HCT116 (cell line): ENCODE results near the gene APBB2. TPM values are rescaled to one million over a fixed set of nuclear protein-coding genes. Genes with fewer than 3 reads are reported as not detected.

Experiments used
- ATAC-seq: fragments of 200-7000 bp; cut with Tn5 transposase; 2 replicates; pipeline ENCODE4 v1.9.1; 2020; ENCODE audit warnings: mild to moderate bottlenecking, moderate library complexity
- BruUV-seq: library from RNA; stranded (reverse); fragments of 400-500 nt; replicated peaks from 2 replicates; lab custom pipeline; 2021; lab: Mats Ljungman, UMichigan
- CTCF ChIA-PET: fragments of 300-600 bp; sonication (Branson Sonifier 250); formaldehyde crosslinking; loops from one replicate; lab custom pipeline; 2021; ENCODE audit warnings: antibody characterized with exemption; lab: Charles Lee
- POLR2A ChIA-PET: fragments of 300-600, 350-600 bp; sonication (Branson Sonifier 250); formaldehyde crosslinking; loops from one replicate; lab custom pipeline; 2021; ENCODE audit warnings: antibody characterized with exemption; lab: Charles Lee
- RAD21 ChIA-PET, 2 experiments: fragments of 300-600 bp; sonication (Branson Sonifier 250); formaldehyde crosslinking; loops; one replicate each; lab custom pipeline; 2023; ENCODE audit warnings: low total read pairs in 2 of 2; ENCODE audit not compliant: uncharacterized antibody in 2 of 2, unreplicated experiment in 2 of 2, low non-redundant PET in 1 of 2; lab: Charles Lee
- DNase-seq: peaks from one replicate; pipeline ENCODE4 v3.0.0-alpha.2; 2010; ENCODE audit warnings: low read depth, low spot score
- H2AFZ ChIP-seq: fragments of 200-600 bp; shearing (Covaris generic), sonication (generic); 2 replicates; pipeline ENCODE4 v1.6.1; 2017; ENCODE audit warnings: low read depth, mixed run types, mixed read lengths, antibody characterized with exemption, low read length; ENCODE audit not compliant: poor library complexity, severe bottlenecking
- H3K27ac ChIP-seq: 2 replicates; pipeline ENCODE4 v1.5.1; 2012; ENCODE audit warnings: low read depth, low read length
- H3K27me3 ChIP-seq: fragments of 200-600 bp; sonication (generic); 2 replicates; pipeline ENCODE4 v1.6.1; 2016; ENCODE audit warnings: mixed run types, low read length, mixed read lengths; ENCODE audit not compliant: insufficient read depth
- H3K36me3 ChIP-seq, 2 experiments: fragments of 200-500 bp in 1 of 2; fragments of 200-600 bp in 1 of 2; sonication (Bioruptor generic) in 1 of 2; sonication (generic) in 1 of 2; 2 replicates each; pipeline versions ENCODE4 v1.5.1 to v1.6.1; 2014 to 2016; ENCODE audit warnings: low read length in 2 of 2, inconsistent platforms in 1 of 2, mixed read lengths in 1 of 2, mixed run types in 1 of 2; ENCODE audit not compliant: insufficient read depth in 2 of 2, control insufficient read depth in 1 of 2
- H3K4me1 ChIP-seq, 2 experiments: fragments of 200-600 bp in 1 of 2; sonication (generic) in 1 of 2; 2 replicates each; pipeline versions ENCODE4 v1.5.1 to v1.6.1; 2012 to 2017; ENCODE audit warnings: low read length in 2 of 2, inconsistent platforms in 1 of 2, mild to moderate bottlenecking in 1 of 2, mixed read lengths in 1 of 2, mixed run types in 1 of 2, moderate library complexity in 1 of 2; ENCODE audit not compliant: insufficient read depth in 2 of 2, control insufficient read depth in 1 of 2
- H3K4me2 ChIP-seq: fragments of 200-600 bp; sonication (generic); 2 replicates; pipeline ENCODE4 v1.6.1; 2017; ENCODE audit warnings: mixed run types, low read length, mixed read lengths
- H3K4me3 ChIP-seq, 2 experiments: fragments of 200-600 bp in 1 of 2; sonication (generic) in 1 of 2; replicated peaks in 1 of 2; 2 replicates each; pipeline ENCODE4 v1.5.1; 2011 to 2016; ENCODE audit warnings: low read length in 2 of 2, control low read depth in 1 of 2, low read depth in 1 of 2, mild to moderate bottlenecking in 1 of 2, mixed read lengths in 1 of 2, mixed run types in 1 of 2
- H3K79me2 ChIP-seq: fragments of 200-600 bp; sonication (generic); 2 replicates; pipeline ENCODE4 v1.6.1; 2017; ENCODE audit warnings: mild to moderate bottlenecking, mixed run types, low read length, moderate library complexity, mixed read lengths; ENCODE audit not compliant: insufficient read depth
- H3K9ac ChIP-seq: fragments of 200-600 bp; sonication (generic); 2 replicates; pipeline ENCODE4 v1.6.1; 2016; ENCODE audit warnings: low read length, mixed read lengths
- H3K9me2 ChIP-seq: fragments of 200-600 bp; sonication (generic), shearing (Covaris generic); 2 replicates; pipeline ENCODE4 v1.6.1; 2017; ENCODE audit warnings: mixed run types, mild to moderate bottlenecking, moderate library complexity; ENCODE audit not compliant: insufficient read depth
- H3K9me3 ChIP-seq, 2 experiments: fragments of 200-500 bp in 1 of 2; fragments of 200-600 bp in 1 of 2; sonication (Bioruptor generic) in 1 of 2; sonication (generic) in 1 of 2; 2 replicates each; pipeline ENCODE4 v1.6.1; 2014 to 2017; ENCODE audit warnings: low read length in 2 of 2, mixed read lengths in 2 of 2, inconsistent platforms in 1 of 2, low read depth in 1 of 2, mild to moderate bottlenecking in 1 of 2, mixed run types in 1 of 2, moderate library complexity in 1 of 2; ENCODE audit not compliant: control insufficient read depth in 1 of 2, insufficient read depth in 1 of 2
- H4K20me1 ChIP-seq: fragments of 200-600 bp; sonication (generic), shearing (Covaris generic); 2 replicates; pipeline ENCODE4 v1.6.1; 2017; ENCODE audit warnings: mixed run types, mild to moderate bottlenecking, moderate library complexity; ENCODE audit not compliant: insufficient read depth
- EZH2phosphoT487 ChIP-seq: fragments of 200-600 bp; IDR thresholded peaks from 2 replicates; pipeline ENCODE4 v1.6.1; 2018; ENCODE audit warnings: antibody characterized with exemption, borderline replicate concordance
- FOSL1 ChIP-seq: IDR thresholded peaks from 2 replicates; pipeline ENCODE4 v1.6.1; 2012; ENCODE audit warnings: low read depth
- JUND ChIP-seq: IDR thresholded peaks from 2 replicates; pipeline ENCODE4 v1.6.1; 2012
- MAX ChIP-seq: IDR thresholded peaks from 2 replicates; pipeline ENCODE4 v1.6.1; 2012
- POLR2A ChIP-seq: IDR thresholded peaks from 2 replicates; pipeline ENCODE4 v1.7.0; 2011; ENCODE audit warnings: borderline replicate concordance; ENCODE audit not compliant: insufficient read depth, insufficient read length; ENCODE audit errors: extremely low read depth
- RAD21 ChIP-seq: IDR thresholded peaks from 2 replicates; pipeline ENCODE4 v1.6.1; 2012; ENCODE audit warnings: low read depth, mild to moderate bottlenecking
- SP1 ChIP-seq: IDR thresholded peaks from 2 replicates; pipeline ENCODE4 v1.6.1; 2012; ENCODE audit warnings: low read depth
- SRF ChIP-seq: IDR thresholded peaks from 2 replicates; pipeline ENCODE4 v1.6.1; 2012; ENCODE audit warnings: low read depth
- TCF7L2 ChIP-seq: IDR thresholded peaks from 2 replicates; pipeline ENCODE4 v1.7.0; 2011; ENCODE audit warnings: borderline replicate concordance, inconsistent platforms; ENCODE audit not compliant: insufficient read depth, insufficient read length; ENCODE audit errors: extremely low read depth
- ZFX ChIP-seq: fragments of 450-650 bp; IDR thresholded peaks from 2 replicates; pipeline ENCODE4 v1.6.1; 2017
- ZNF274 ChIP-seq: fragments of 200-500 bp; sonication (Bioruptor generic); IDR thresholded peaks from 2 replicates; pipeline ENCODE4 v1.6.1; 2014; ENCODE audit warnings: mild to moderate bottlenecking, low read depth, low read length, inconsistent platforms
- intact Hi-C: fragments of 100-400 bp; cut with micrococcal nuclease; formaldehyde crosslinking; loops from 2 replicates; pipeline ENCODE4 v1.10.0; 2022
- total RNA-seq: library from RNA; stranded (reverse); gene quantifications from one replicate; pipeline ENCODE4 v1.2.1, GENCODE V29; 2021; ENCODE audit not compliant: unreplicated experiment

The APBB2 gene
- total RNA-seq, 1 experiment from 2014 or later: 72.5 TPM

DNA sequence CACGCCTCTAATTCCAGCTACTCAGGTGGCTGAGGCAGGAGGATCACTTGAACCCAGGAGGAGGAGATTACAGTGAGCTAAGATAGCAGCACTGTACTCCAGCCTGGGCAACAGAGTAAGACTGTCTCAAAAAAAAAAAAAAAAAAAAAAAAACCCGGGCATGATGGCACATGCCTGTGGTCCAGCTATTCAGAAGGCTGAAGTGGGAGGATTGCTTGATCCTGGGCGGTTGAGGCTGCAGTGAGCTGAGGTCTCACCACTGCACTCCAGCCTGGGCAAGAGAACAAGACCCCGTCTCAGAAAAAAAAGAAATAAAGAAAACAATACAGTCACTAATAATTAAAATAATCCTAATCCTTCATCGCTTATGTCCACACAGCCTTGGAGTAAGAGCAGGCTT, 68.1 kb downstream of the APBB2 start:
- Histone ChIP-seq H3K36me3 (peaks cover 0 to 9% of the 10 kb centered on the region in 2 experiments; a peak in 1 of 4 replicates), H3K9ac (peak overlapping the region; percentile 43), H3K27me3 (no peaks in the 10 kb centered on the region), H3K9me2 (no peaks in the 10 kb centered on the region), H2AFZ (no peak overlapping the region), H3K79me2 (peaks cover 99% of the 10 kb centered on the region), H3K4me3 (peak overlapping the region in 1 of 2 experiments; percentile 18; a peak in 2 of 4 replicates), H3K27ac (peak overlapping the region; percentile 87), H4K20me1 (no peaks in the 10 kb centered on the region), H3K9me3 (no peaks in the 10 kb centered on the region), H3K4me1 (peaks cover 76 to 92% of the 10 kb centered on the region in 2 experiments), H3K4me2 (peak overlapping the region; percentile 57)
- no TSS peak for BruUV-seq
- ChIA-PET POLR2A (interaction anchor here (1.0 kb wide), 1 partner anchor 15 kb away, joined by 3 read pairs; no protein-coding TSS in a partner anchor), CTCF (no interaction called here), RAD21 (no interaction called here)
- DNase-seq: no peak
- no peak for TF ChIP-seq MAX
- TF ChIP-seq EZH2phosphoT487: no peak
- TF ChIP-seq RAD21: no peak
- no peak for TF ChIP-seq FOSL1
- no peak for TF ChIP-seq SRF
- TF ChIP-seq ZNF274: no peak
- intact Hi-C loops: no loop called here
- ATAC-seq: peak; percentile 21

GRCh38 chr4:41145571-41146078, 68.7 kb downstream of the APBB2 start:
- no peak for TF ChIP-seq MAX
- peak; percentile 42 for TF ChIP-seq FOSL1
- no peak for TF ChIP-seq ZFX
- TF ChIP-seq JUND: 0 out of 2 replicates have a peak, but pooled peaks have one; percentile 19
- no peak for TF ChIP-seq SP1
- TF ChIP-seq TCF7L2: no peak
- no peak for TF ChIP-seq POLR2A
- POLR2A ChIA-PET: no interaction called here
- H2AFZ ChIP-seq: no peak overlapping the region
- H3K79me2 ChIP-seq: peaks cover 97% of the 10 kb centered on the region
- CTCF ChIA-PET: interaction anchor here (0.8 kb wide), 1 partner anchor 237 kb away, joined by 3 read pairs; no protein-coding TSS in a partner anchor
- no TSS peak for BruUV-seq
- intact Hi-C loops: no loop called here
- DNase-seq (no peak), ATAC-seq (peak; percentile 75)
- no peaks in the 10 kb centered on the region for H4K20me1 ChIP-seq
- peak overlapping the region; percentile 87 for H3K27ac ChIP-seq
- H3K4me3 ChIP-seq: 0 out of 4 replicates have a peak overlapping the region, but pooled peaks of 1 of the 2 experiments have one; percentile 18
- peak overlapping the region; percentile 43 for H3K9ac ChIP-seq
- peaks cover 0 to 9% of the 10 kb centered on the region in 2 experiments; a peak in 1 of 4 replicates for H3K36me3 ChIP-seq
- no peaks in the 10 kb centered on the region for H3K9me3 ChIP-seq
- H3K4me2 ChIP-seq: peak overlapping the region; percentile 57
- RAD21 ChIA-PET: interaction anchor here in 1 of 2 experiments (0.8 kb wide), 1 partner anchor 69 kb away, joined by 4 read pairs; the partner anchor contains the start of gene APBB2
- H3K4me1 ChIP-seq: peaks cover 76 to 89% of the 10 kb centered on the region in 2 experiments
- no peaks in the 10 kb centered on the region for H3K9me2 ChIP-seq
- H3K27me3 ChIP-seq: no peaks in the 10 kb centered on the region
